ENCODE measurements around the gene SRSF4.

DNA sequence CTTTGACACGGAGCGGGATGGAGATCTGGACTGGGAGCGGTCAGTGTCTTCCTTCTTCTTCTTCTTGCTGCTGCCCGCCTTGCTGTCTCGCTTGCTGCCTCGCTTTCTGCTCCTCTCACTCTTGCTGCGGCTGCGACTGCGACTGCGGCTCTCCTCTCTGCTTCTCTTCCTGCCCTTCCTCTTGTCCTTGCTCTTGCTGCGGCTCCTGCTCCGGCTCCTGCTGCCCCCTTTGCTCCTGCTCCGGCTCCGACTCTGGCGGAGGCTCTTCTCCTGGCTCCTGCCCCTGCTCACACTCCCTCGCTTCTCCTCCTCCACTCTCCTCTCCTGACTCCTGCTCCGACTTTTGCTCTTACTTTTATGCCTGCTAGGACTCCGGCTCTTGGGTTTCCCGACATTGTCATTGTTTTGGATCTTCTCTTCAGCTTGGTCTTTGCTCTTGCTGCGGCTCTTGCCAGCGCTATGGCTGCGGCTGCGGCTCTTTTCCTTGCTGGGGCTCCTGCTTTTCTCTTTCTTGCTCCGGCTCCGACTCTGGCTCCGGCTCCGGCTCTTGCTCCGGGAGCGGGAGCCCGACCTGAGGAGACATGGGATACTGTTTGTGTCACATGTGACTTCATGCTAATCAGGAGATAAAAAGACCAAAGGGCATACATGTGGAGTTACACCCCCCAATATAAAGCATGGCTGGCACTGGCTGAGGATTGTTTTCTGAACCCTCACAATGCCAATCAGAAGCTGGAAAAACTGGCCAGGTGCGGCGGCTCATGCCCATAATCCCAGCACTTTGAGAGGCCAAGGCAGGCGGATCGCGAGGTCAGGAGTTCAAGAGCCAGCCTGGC lies 32.8 kb downstream of the SRSF4 start:
- TF ChIP-seq, protein P1, sequence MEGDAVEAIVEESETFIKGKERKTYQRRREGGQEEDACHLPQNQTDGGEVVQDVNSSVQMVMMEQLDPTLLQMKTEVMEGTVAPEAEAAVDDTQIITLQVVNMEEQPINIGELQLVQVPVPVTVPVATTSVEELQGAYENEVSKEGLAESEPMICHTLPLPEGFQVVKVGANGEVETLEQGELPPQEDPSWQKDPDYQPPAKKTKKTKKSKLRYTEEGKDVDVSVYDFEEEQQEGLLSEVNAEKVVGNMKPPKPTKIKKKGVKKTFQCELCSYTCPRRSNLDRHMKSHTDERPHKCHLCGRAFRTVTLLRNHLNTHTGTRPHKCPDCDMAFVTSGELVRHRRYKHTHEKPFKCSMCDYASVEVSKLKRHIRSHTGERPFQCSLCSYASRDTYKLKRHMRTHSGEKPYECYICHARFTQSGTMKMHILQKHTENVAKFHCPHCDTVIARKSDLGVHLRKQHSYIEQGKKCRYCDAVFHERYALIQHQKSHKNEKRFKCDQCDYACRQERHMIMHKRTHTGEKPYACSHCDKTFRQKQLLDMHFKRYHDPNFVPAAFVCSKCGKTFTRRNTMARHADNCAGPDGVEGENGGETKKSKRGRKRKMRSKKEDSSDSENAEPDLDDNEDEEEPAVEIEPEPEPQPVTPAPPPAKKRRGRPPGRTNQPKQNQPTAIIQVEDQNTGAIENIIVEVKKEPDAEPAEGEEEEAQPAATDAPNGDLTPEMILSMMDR (IDR thresholded peaks at IDR 0.05; ENCODE audit: low read depth, low read length, poor library complexity, severe bottlenecking), result no peak
- no peak for TF ChIP-seq EZH2phosphoT487 (IDR thresholded peaks at IDR 0.05; ENCODE audit: borderline replicate concordance, low read length)
